ENCODE data around the gene SHC3.

Gene SHC3

DNA sequence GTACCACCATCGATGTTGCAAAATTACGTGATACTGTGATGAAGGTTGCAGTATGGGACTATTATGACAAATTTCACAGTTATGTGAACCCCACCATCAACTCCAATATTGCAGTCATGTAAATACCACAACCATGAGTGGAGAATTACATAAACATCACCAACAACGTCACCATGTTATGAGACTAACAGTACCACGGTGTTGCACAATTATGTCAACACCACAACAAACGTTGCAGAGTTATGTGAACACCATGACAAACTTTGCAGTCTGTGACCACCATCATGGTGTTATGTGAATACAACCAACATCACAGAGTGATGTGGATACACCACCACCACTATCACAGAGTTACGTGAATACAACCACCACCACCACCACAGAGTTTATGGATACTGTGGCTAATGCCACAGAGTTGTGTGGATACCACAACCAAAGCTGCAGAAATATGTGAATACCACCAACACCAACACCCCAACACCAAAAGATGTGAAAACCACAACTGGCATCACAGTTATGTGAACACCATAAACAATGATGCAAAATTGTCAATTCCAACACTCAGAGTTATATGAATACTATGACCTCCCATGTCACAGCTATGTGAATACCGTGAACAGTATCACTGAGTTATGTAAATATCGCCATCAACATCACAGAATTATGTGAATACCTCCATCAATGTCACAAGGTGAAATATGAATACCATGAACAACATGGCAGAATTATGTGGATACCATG, 62.4 kb downstream of the SHC3 start:
- ATAC-seq (ENCODE audit: insufficient read depth, low read depth): no peak

DNA sequence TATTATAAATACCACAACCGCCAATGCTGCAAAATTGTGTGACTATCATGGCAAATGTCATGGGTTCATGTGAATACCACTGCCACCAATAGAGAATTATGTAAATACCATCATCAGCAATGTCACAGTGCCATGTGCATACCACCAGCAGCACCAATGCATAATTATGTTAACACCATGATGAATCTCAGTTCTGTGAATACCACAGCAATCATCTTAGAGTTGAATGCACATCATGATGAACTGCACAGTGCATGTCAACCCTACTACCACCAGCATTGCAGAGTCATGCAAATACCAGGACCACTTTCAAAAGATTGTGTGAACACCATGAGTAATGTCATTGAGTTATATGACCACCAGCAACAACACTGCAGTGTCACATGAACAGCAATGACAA, 63.2 kb downstream of the SHC3 start:
- no peaks in the 10 kb centered on the region for H3K27me3 ChIP-seq (ENCODE audit: insufficient read depth, low read length, poor library complexity)
- H4K20me1 ChIP-seq (ENCODE audit: insufficient read depth, low read length): no peaks in the 10 kb centered on the region
- H3K9me3 ChIP-seq (ENCODE audit: insufficient read depth, low read length, severe bottlenecking): no peaks in the 10 kb centered on the region
- ATAC-seq (ENCODE audit: insufficient read depth, low read depth) (no peak), DNase-seq (no peak)
- no peak overlapping the region for H3K9ac ChIP-seq (ENCODE audit: low read depth, low read length)
- H3K27ac ChIP-seq (ENCODE audit: low read length): no peak overlapping the region
- H3K4me1 ChIP-seq (ENCODE audit: insufficient read depth, low read length): no peaks in the 10 kb centered on the region
- H2AFZ ChIP-seq (ENCODE audit: low read depth, low read length): no peak overlapping the region
- no peaks in the 10 kb centered on the region for H3K36me3 ChIP-seq (ENCODE audit: insufficient read depth, low read length)
- no peak overlapping the region for H3K4me3 ChIP-seq (ENCODE audit: low read depth in 1 of 2, low read length in 2 of 2)
- TF ChIP-seq EZH2 (IDR thresholded peaks at IDR 0.05; ENCODE audit: borderline replicate concordance, low read depth, low read length, severe bottlenecking): no peak
- TF ChIP-seq, protein P1, sequence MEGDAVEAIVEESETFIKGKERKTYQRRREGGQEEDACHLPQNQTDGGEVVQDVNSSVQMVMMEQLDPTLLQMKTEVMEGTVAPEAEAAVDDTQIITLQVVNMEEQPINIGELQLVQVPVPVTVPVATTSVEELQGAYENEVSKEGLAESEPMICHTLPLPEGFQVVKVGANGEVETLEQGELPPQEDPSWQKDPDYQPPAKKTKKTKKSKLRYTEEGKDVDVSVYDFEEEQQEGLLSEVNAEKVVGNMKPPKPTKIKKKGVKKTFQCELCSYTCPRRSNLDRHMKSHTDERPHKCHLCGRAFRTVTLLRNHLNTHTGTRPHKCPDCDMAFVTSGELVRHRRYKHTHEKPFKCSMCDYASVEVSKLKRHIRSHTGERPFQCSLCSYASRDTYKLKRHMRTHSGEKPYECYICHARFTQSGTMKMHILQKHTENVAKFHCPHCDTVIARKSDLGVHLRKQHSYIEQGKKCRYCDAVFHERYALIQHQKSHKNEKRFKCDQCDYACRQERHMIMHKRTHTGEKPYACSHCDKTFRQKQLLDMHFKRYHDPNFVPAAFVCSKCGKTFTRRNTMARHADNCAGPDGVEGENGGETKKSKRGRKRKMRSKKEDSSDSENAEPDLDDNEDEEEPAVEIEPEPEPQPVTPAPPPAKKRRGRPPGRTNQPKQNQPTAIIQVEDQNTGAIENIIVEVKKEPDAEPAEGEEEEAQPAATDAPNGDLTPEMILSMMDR (IDR thresholded peaks at IDR 0.05; ENCODE audit: borderline replicate concordance, extremely low read depth, low read length, poor library complexity, severe bottlenecking): no peak
- H3K4me2 ChIP-seq (ENCODE audit: insufficient read depth, low read length): no peak overlapping the region
- no peaks in the 10 kb centered on the region; the same call in 1 of the 2 replicates for H3K79me2 ChIP-seq (ENCODE audit: insufficient read depth, low read length)

More for the DNA sequence above, 62.4 kb downstream of the SHC3 start:
- Histone ChIP-seq H3K27ac (ENCODE audit: low read length) (no peak overlapping the region), H3K27me3 (ENCODE audit: insufficient read depth, low read length, poor library complexity) (no peaks in the 10 kb centered on the region), H3K9me3 (ENCODE audit: insufficient read depth, low read length, severe bottlenecking) (no peaks in the 10 kb centered on the region), H3K36me3 (ENCODE audit: insufficient read depth, low read length) (no peaks in the 10 kb centered on the region), H3K9ac (ENCODE audit: low read depth, low read length) (no peak overlapping the region), H3K4me2 (ENCODE audit: insufficient read depth, low read length) (no peak overlapping the region), H2AFZ (ENCODE audit: low read depth, low read length) (no peak overlapping the region), H3K4me3 (ENCODE audit: low read depth in 1 of 2, low read length in 2 of 2) (no peak overlapping the region), H4K20me1 (ENCODE audit: insufficient read depth, low read length) (no peaks in the 10 kb centered on the region), H3K4me1 (ENCODE audit: insufficient read depth, low read length) (no peaks in the 10 kb centered on the region), H3K79me2 (ENCODE audit: insufficient read depth, low read length) (no peaks in the 10 kb centered on the region; the same call in 1 of the 2 replicates)
- TF ChIP-seq, protein P1 (IDR thresholded peaks at IDR 0.05; ENCODE audit: borderline replicate concordance, extremely low read depth, low read length, poor library complexity, severe bottlenecking): no peak
- no peak for TF ChIP-seq EZH2 (IDR thresholded peaks at IDR 0.05; ENCODE audit: borderline replicate concordance, low read depth, low read length, severe bottlenecking)
- DNase-seq: no peak

DNA sequence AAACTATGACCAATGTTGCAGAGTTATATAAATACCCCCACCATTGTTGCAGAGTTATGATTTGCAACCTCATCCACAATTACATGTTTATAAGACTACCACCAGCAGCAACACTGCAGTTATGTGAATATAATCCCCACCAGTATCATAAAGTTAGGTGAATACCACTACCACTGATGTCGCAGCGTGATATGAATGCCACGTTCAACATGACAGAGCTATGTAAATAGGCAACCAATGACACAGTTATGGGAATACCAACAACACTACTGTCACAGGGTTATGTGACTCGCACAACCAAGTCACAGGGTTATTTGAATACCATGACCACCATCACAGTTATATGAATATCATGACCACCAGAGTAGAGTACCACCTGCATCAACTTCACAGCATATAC, 63.9 kb downstream of the SHC3 start:
- DNase-seq: no peak
- Histone ChIP-seq H3K4me3 (ENCODE audit: low read depth in 1 of 2, low read length in 2 of 2) (no peak overlapping the region), H3K36me3 (ENCODE audit: insufficient read depth, low read length) (no peaks in the 10 kb centered on the region), H4K20me1 (ENCODE audit: insufficient read depth, low read length) (no peaks in the 10 kb centered on the region), H3K27ac (ENCODE audit: low read length) (no peak overlapping the region), H3K9ac (ENCODE audit: low read depth, low read length) (no peak overlapping the region), H3K79me2 (ENCODE audit: insufficient read depth, low read length) (no peaks in the 10 kb centered on the region; the same call in 1 of the 2 replicates), H3K9me3 (ENCODE audit: insufficient read depth, low read length, severe bottlenecking) (no peaks in the 10 kb centered on the region), H3K4me1 (ENCODE audit: insufficient read depth, low read length) (no peaks in the 10 kb centered on the region), H2AFZ (ENCODE audit: low read depth, low read length) (no peak overlapping the region), H3K4me2 (ENCODE audit: insufficient read depth, low read length) (no peak overlapping the region), H3K27me3 (ENCODE audit: insufficient read depth, low read length, poor library complexity) (no peaks in the 10 kb centered on the region)
- TF ChIP-seq EZH2 (IDR thresholded peaks at IDR 0.05; ENCODE audit: borderline replicate concordance, low read depth, low read length, severe bottlenecking): no peak
- TF ChIP-seq, protein P1 (IDR thresholded peaks at IDR 0.05; ENCODE audit: borderline replicate concordance, extremely low read depth, low read length, poor library complexity, severe bottlenecking): no peak
- no peak for ATAC-seq (ENCODE audit: insufficient read depth, low read depth)

Measured in DND-41 (cell line).